HCEC 1CT (cell line): Measurements from ENCODE around the gene TRAPPC2L.

ENCODE experiments used
- DNase-seq: peaks from one replicate; pipeline ENCODE4 v3.0.0-alpha.2; 2017

Gene TRAPPC2L

DNA sequence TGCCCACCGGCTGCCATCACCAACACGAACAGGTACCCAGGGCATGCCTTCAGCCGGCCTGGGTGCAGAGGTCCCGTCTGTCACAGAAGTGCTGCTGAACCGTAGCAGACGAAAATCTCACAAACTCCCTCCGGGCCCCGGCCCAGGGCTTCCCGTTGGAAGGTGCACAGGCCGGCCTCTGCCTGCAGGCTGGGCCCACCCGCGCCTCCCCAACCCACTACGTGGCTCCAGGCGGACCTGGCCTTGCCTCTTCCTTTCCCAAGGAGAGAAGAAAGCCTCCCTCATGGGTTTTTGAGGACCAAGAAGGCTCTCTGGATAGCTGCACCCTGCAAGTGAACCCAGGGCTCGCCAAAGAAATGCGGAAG, 55.0 kb downstream of the TRAPPC2L start:
- DNase-seq: no peak
